Stimulated activated CD4-positive, alpha-beta T cell treated with anti-CD3 and anti-CD28 coated beads, Interleukin-1b, Interleukin-23, amount 100 ng/mL, for 4 hours (primary cell): Measurements from ENCODE around the gene INKA2.

Experiments used
- DNase-seq, 2 donors: peaks; one replicate each; pipeline ENCODE4 v3.0.0-alpha.2; 2020; ENCODE audit warnings: low read depth in 2 of 2

Gene INKA2

GRCh38 chr1:111739194-111739924 is at the start of gene INKA2:
Gene INKA2 (minus strand): TSS chr1:111739395. CDS start chr1:111739242, 153 bp downstream.
- peak; percentile 42 to 64 for DNase-seq

DNA sequence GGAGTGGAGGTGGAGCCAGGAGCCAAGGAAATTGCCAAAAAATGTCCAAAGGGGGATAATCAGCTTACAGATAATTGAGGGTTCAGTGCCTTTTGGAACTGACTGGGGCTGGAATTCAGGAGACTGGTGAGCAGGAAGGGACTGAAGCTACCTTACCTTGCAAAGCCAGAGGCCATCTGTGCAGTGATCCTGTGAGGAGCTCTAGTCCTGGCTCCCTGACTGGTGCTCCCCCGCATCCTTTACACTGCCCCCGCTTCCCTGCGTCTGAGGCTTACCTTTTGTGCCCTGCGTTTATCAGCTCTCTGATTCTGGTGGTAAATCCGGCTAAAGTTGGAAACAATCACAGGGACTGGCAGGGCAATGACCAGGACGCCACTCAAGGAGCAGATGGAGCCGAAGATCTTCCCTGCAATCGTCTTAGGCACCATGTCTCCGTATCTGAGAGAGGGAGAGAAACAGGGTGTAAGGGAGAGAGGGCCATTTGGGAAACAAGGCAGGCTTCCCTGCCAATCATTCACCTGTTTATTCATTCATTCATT is 47.5 kb upstream of the INKA2 start:
- DNase-seq: no peak

DNA sequence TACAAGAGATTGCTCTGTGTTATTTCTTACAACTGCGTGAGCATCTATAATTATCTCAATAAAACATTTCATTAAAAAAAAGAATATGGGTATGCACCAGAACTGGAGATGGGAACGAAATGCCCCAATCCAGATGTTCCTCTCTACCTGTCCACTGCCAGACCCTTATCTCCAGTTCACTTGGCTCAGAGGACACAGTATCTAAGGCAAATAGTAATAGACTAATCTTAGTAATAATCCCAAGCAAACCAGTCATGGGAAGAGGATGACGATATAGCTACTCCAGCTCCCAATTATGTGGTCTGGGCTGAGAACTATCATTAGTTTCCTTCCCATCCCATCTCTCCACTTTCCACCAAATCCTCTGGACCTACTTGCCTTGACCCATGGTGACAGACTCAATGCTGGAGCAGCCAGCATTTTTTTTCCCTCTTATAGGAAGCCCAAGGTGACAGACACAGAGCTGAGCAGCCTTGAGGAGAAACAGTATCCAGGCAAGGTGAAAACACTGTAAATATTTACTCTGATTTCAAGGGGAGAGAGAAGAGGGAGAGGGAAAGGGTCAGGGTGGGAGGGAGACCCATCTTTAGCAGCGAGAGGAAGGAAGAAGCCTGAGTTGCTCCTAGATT is 45.2 kb upstream of the INKA2 start:
- no peak for DNase-seq

DNA sequence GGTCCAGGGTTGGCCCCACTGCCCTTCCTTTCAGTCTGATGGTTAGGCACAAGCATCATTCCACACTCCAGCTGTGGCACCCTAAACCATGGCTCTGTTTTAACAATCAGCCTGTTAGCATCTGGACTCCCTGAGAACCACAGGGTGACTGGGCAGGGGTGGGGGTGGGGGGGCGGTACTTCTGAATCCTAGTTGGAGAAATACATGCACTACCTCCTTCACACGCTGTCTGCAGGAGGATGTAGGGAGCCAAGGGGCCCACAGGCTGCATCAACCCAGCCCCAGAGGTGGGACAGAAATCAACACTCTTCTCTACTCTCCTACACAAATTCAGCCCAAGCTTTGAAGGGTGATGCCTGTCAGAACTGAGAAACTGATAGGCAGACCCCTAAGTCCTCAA is 40.4 kb upstream of the INKA2 start:
- DNase-seq: no peak

- no peak for DNase-seq
These were observed 39.4 kb upstream of the INKA2 start for GRCh38 chr1:111778541-111779051.

DNA sequence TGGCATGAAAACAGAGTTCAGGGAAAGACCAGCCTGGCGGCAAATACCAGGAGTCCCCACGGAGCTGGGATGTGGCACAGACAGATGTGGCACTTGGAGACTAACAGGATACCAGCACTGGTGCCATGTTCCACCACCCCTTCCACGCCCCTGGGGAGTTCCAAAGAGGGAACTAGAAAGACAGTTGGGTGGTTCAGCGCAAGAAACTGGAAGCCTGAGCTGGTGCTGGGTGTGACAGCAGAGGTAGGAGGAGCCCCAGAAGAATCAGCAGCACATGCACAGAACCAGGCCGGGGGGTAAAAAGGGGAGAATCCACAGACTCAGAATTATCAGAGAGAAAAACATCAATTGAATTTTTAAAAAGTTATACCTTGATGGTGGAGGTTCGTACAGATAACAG is 38.9 kb upstream of the INKA2 start:
- DNase-seq: no peak

- no peak for DNase-seq
These were observed 38.1 kb upstream of the INKA2 start for GRCh38 chr1:111777301-111777700.

DNA sequence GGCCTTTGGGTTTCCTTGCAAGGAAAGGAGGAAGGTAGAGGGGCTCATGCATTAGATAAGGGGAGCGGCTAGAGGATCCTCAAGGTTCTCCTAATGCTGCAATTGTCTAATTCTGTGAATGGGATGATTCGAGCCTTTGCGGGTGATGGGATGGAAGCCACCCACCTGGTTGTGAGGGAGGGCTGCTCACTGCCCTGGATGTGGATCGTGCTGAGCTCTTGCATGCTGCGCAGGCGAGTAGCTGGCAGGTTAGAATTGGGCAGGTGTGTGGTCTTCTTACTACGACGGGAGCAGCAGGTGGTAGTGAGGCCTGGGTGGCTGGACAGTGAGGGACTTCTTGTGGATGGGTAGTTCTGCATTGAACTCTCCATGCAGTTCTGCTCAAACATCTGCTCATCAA is 37.7 kb upstream of the INKA2 start:
- DNase-seq: no peak

DNA sequence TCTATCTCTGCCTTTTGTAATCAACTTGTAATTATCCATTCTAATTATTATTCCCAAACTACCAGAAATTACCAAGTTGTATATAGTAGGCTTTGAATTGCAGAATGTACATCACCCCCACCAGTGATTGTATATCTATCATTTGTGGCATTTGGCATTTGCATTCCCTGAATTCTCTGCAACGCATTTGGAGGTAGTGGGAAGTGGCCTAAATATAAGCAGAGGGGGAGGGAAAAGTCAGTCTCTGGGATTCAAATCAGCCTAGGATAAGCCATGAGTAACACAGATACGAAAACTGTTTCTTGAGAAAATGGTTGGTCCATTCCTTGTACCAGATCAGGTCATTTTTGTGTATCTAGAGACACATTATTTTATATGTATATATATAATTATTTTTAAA is 37.2 kb upstream of the INKA2 start:
- DNase-seq: no peak

GRCh38 chr1:111775966-111776365 is 36.8 kb upstream of the INKA2 start:
- DNase-seq: no peak

DNA sequence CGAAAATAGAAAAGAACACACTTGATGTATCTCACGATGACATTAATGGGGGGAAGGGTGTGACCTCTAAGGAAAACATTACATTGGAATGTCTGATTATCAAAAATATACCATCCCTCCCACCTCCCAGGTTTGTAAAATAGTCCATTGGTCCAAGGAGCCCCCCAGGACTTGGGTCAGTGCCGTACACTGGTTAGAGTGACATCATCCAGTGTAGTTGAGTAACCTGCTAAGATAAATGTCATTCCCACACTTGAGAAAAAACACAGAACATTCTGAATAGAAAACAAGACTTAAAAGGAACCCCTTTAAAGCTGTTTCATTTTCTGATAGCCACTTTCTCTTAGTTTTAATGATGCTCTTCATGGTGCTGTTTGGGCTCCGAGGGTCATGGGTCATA is 31.7 kb upstream of the INKA2 start:
- DNase-seq: no peak

DNA sequence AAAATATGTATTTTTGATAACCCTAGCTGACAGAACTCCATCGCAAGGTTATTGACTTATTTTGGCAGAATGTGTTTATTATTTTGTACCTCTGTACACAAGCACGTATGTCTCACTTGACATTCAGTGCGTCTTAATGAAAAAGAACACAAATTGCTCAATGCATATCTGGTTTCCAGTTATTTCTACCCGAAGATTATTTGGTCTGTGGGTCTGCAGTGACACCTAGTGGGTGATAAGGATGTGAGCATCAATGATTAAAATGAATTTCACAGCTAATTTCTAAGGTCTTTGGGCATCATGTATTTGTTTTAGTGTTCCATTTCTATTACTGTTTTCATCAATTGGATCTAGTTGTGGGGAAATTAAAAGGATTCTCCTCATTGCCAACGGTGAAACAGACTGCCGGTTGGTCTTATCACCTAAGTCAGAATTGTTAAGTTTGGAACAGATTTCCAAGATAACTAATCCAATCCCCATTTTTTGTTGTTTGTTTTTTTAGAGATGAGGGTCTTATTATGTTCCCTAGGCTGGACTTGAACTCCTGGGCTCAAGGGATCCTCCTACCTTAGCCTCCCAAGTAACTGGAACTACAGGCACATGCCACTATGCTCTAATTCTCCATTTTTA is 30.4 kb upstream of the INKA2 start:
- peak in 1 of 2 donors; percentile 53 for DNase-seq

GRCh38 chr1:111768625-111769024 is 29.4 kb upstream of the INKA2 start:
- no peak for DNase-seq

- no peak for DNase-seq
These were observed 28.8 kb upstream of the INKA2 start for GRCh38 chr1:111768023-111768422.

- no peak for DNase-seq
These were observed 23.1 kb upstream of the INKA2 start for GRCh38 chr1:111762332-111762731.

DNA sequence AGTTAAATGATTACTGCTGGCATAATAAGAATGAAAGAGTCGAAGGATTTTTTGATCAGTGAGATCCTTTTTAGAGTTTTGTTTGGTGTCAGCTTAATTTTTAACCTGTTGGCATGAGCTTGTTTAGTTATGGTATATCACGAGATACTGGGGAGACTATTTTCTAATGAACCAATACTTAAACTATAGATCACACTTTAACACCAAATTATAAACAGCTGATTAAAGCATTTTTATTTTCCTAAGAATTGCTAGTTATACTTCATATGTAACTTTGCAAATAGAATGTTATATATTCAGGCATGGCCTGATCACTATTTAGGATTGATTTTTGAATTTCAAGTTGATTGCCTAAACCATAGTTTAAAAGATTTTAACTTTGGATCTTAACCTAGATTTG is 22.5 kb upstream of the INKA2 start:
- no peak for DNase-seq

DNA sequence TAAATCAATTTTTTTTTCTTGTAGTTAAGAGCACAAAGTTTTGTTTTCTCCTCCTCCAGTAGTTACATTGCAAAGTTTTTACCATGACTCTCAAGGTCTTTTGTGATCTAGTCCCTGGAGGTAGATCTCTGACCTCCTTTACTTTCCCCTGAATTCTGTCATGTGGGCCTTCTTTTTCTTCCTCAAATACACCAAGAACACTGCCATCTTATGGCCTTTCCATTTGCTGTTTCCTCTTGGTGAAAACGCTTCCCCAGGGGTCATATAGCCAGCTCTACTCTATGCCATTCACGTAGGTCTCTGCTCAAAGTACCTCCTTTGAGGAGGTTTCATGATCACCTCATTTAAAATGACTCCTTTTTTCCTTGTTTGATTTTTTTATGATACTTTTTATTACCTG is 19.2 kb upstream of the INKA2 start:
- no peak for DNase-seq

- DNase-seq: no peak
These were observed 16.9 kb upstream of the INKA2 start for GRCh38 chr1:111756124-111756513.

DNA sequence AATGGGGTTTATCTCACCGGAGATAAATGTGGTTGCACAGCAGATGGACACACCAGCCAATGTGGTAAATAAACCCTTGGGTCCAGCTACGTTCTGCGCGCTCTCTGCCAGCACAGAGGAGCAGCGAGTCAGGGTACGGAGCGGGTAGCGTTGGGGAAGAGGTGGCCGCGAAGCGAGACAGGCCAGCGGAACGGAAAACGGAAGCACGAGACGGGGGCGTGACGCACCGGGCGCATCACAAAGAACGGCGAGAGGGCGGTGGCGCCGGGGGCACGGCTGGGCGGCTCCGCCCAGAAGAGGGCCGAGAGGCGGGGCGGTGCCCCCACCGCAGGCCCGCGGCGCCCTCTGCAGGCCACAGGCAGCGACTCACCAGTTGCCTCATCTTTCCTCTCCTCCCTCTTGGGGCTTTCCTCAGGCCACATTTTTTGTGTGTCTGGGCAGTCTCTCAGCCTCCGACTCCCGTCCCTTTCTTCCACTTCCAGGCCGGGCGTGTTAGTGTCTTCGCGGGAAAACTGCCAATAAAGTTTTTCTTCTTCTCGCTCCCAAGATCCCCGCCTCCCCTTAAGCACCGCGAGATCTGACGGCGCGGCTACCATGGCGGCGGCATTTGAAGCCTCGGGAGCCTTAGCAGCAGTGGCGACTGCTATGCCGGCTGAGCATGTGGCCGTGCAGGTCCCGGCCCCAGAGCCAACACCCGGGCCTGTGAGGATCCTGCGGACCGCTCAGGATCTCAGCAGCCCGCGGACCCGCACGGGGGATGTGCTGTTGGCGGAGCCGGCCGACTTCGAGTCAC is 16.3 kb upstream of the INKA2 start, which contains the start of gene DDX20:
DDX20 (plus strand) TSS at position 571 of the 793 bp plus-strand sequence; CDS start at position 595, 24 bp downstream.
- peak; percentile 85 to 89 for DNase-seq

- DNase-seq: peak; percentile 15 to 26
These were observed 15.8 kb upstream of the INKA2 start for GRCh38 chr1:111754984-111755330.

DNA sequence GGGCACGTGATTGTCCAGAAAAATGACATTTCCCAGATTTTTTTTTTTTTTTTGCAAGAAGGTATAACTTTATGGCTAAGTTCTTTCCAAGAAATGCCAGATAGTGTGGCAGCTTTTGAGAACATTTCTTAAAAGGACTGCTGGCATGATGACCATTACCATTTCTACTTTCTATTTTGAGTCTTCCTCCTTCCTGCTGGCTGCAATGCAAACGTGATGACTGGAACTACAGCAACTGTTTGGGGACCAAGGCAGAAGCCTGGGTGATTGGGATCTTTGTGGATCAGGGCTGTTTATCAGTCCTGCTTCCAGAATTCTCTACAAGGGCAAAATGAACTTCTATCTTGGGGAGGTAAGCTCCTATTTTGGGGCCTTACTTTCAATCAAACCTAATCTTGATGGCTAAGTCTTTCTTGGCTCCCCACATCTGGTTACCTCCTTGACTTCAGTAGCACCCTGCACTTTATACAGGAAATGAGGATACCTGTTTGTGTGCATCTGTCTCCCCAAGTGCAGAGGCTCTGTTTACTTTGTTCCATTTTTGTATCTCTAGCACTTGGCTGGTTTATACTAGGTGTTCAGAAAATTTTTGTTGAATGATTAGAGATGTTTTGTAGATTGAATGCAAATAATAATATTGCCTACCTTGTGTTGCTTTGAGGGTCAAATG is 12.8 kb upstream of the INKA2 start:
- DNase-seq: no peak
